LNCAP (cell line): ENCODE measurements around the gene PARP1.

ENCODE experiments used
- CTCF ChIP-seq: fragments of 450-650 bp; IDR thresholded peaks from 2 replicates; pipeline ENCODE4 v1.5.1; 2017; ENCODE audit warnings: mild to moderate bottlenecking

PARP1 gene

GRCh38 chr1:226402739-226403165 is 5.1 kb downstream of the PARP1 start:
- TF ChIP-seq CTCF, result no peak

- no peak for TF ChIP-seq CTCF
These were observed 6.3 kb downstream of the PARP1 start for GRCh38 chr1:226401355-226402303.

- TF ChIP-seq CTCF, result no peak
These were observed 7.2 kb downstream of the PARP1 start for GRCh38 chr1:226400519-226401354.

- TF ChIP-seq CTCF, result no peak
These were observed 9.8 kb downstream of the PARP1 start for GRCh38 chr1:226397955-226398636.

GRCh38 chr1:226397011-226397926 is 10.6 kb downstream of the PARP1 start:
- no peak for TF ChIP-seq CTCF

- TF ChIP-seq CTCF, result no peak
These were observed 12.1 kb downstream of the PARP1 start for GRCh38 chr1:226395753-226396152.
